Uterus (tissue), 4 donors: ENCODE results near the gene PNP. TPM values are rescaled to one million over a fixed set of nuclear protein-coding genes. Genes with fewer than 3 reads are reported as not detected.

ENCODE experiments used
- DNase-seq, 2 donors: peaks; one replicate each; pipeline ENCODE4 v3.0.0-alpha.2; 2019 to 2020
- H3K27ac ChIP-seq, 2 donors: fragments of 200-600 bp; sonication (generic); 1 replicate in 1 of 2; 2 replicates in 1 of 2; pipeline ENCODE4 v1.5.1; 2016 to 2018
- H3K27me3 ChIP-seq, 2 donors: fragments of 200-600 bp; sonication (generic); one replicate each; pipeline ENCODE4 v1.5.1; 2018 to 2019; ENCODE audit warnings: control low read depth in 1 of 2
- H3K36me3 ChIP-seq, 2 donors: fragments of 200-600 bp; sonication (generic); one replicate each; pipeline ENCODE4 v1.5.1; 2019; ENCODE audit warnings: control low read depth in 1 of 2
- H3K4me1 ChIP-seq, 2 donors: fragments of 200-600 bp; sonication (generic); one replicate each; pipeline ENCODE4 v1.5.1; 2018 to 2019; ENCODE audit warnings: control low read depth in 1 of 2
- H3K4me3 ChIP-seq, 2 donors: fragments of 200-600 bp; sonication (generic); 1 replicate in 1 of 2; 2 replicates in 1 of 2; pipeline ENCODE4 v1.5.1; 2018 to 2019; ENCODE audit warnings: mild to moderate bottlenecking in 1 of 2
- H3K9me3 ChIP-seq, 2 donors: fragments of 200-600 bp; sonication (generic); one replicate each; pipeline ENCODE4 v1.5.1; 2019; ENCODE audit warnings: control low read depth in 1 of 2
- CTCF ChIP-seq, 4 experiments: fragments of 200-600 bp in 2 of 4; fragments of 450-650 bp in 2 of 4; sonication (generic) in 2 of 4; IDR thresholded peaks; one replicate each; pipeline ENCODE4 v1.5.1; 2016 to 2019; ENCODE audit warnings: antibody characterized with exemption in 4 of 4, mild to moderate bottlenecking in 2 of 4, moderate library complexity in 1 of 4
- POLR2A ChIP-seq, 2 donors: fragments of 450-650 bp; IDR thresholded peaks; one replicate each; pipeline ENCODE4 v1.6.1; 2016; ENCODE audit warnings: antibody characterized with exemption in 2 of 2, mild to moderate bottlenecking in 1 of 2, moderate library complexity in 1 of 2
- intact Hi-C: fragments of 100-400 bp; cut with DNase I; formaldehyde crosslinking; loops from one replicate; pipeline ENCODE4 v1.15.1; 2023; ENCODE audit warnings: low total_unique reads
- total RNA-seq, 4 donors: library from RNA; depleted of rRNA in 3 of 4; stranded (reverse); fragments of >200 nt in 3 of 4; gene quantifications; one replicate each; pipeline versions ENCODE4 v1.1.0 to v1.2.4, GENCODE V29; 2014 to 2023
- donor health status: DM: yes; HTN: yes; CAD: no.

PNP gene
- total RNA-seq, 4 donors from 2014 or later: 12.7 to 46.9 (median 14.3) TPM

GRCh38 chr14:20492486-20492885 lies 23.3 kb downstream of the PNP start:
- no peaks in the 10 kb centered on the region for H3K27me3 ChIP-seq
- no peak overlapping the region for H3K27ac ChIP-seq
- TF ChIP-seq CTCF (IDR thresholded peaks at IDR 0.05) (no peak), POLR2A (IDR thresholded peaks at IDR 0.05) (no peak)
- intact Hi-C loops: no loop called here
- no peaks in the 10 kb centered on the region for H3K9me3 ChIP-seq
- no peak for DNase-seq
- no peaks in the 10 kb centered on the region for H3K4me1 ChIP-seq
- no peak overlapping the region for H3K4me3 ChIP-seq
- H3K36me3 ChIP-seq: no peaks in the 10 kb centered on the region

- Histone ChIP-seq H3K9me3 (no peaks in the 10 kb centered on the region), H3K27me3 (no peaks in the 10 kb centered on the region), H3K4me3 (no peak overlapping the region), H3K4me1 (no peaks in the 10 kb centered on the region), H3K27ac (no peak overlapping the region), H3K36me3 (no peaks in the 10 kb centered on the region)
- TF ChIP-seq CTCF (IDR thresholded peaks at IDR 0.05) (no peak), POLR2A (IDR thresholded peaks at IDR 0.05) (no peak)
- no peak for DNase-seq
- intact Hi-C loops: no loop called here
These were observed 24.4 kb downstream of the PNP start for GRCh38 chr14:20493634-20494033.

- DNase-seq: no peak
- Histone ChIP-seq H3K4me1 (no peaks in the 10 kb centered on the region), H3K9me3 (no peaks in the 10 kb centered on the region), H3K36me3 (no peaks in the 10 kb centered on the region), H3K27me3 (no peaks in the 10 kb centered on the region), H3K4me3 (no peak overlapping the region), H3K27ac (no peak overlapping the region)
- TF ChIP-seq CTCF (IDR thresholded peaks at IDR 0.05): no peak
- no peak for TF ChIP-seq POLR2A (IDR thresholded peaks at IDR 0.05)
- intact Hi-C loops: no loop called here
These were observed 25.9 kb downstream of the PNP start for GRCh38 chr14:20494935-20495766.

GRCh38 chr14:20498622-20499021 lies 29.4 kb downstream of the PNP start:
- intact Hi-C loops: no loop called here
- Histone ChIP-seq H3K4me3 (no peak overlapping the region), H3K27me3 (no peaks in the 10 kb centered on the region), H3K9me3 (no peaks in the 10 kb centered on the region), H3K4me1 (no peaks in the 10 kb centered on the region), H3K27ac (no peak overlapping the region), H3K36me3 (no peaks in the 10 kb centered on the region)
- TF ChIP-seq POLR2A (IDR thresholded peaks at IDR 0.05): no peak
- no peak for TF ChIP-seq CTCF (IDR thresholded peaks at IDR 0.05)
- no peak for DNase-seq

GRCh38 chr14:20499108-20499507 lies 29.9 kb downstream of the PNP start:
- no peak for DNase-seq
- H3K4me3 ChIP-seq: no peak overlapping the region
- H3K27ac ChIP-seq: no peak overlapping the region
- no peaks in the 10 kb centered on the region for H3K4me1 ChIP-seq
- TF ChIP-seq POLR2A (IDR thresholded peaks at IDR 0.05): no peak
- H3K9me3 ChIP-seq: no peaks in the 10 kb centered on the region
- no peaks in the 10 kb centered on the region for H3K27me3 ChIP-seq
- intact Hi-C loops: no loop called here
- H3K36me3 ChIP-seq: no peaks in the 10 kb centered on the region
